Bronchial epithelial cell (primary cell): ENCODE data around the gene PRRC2B. TPM values are rescaled to one million over a fixed set of nuclear protein-coding genes. Genes with fewer than 3 reads are reported as not detected.

Experiments
- DNase-seq: peaks from one replicate; pipeline ENCODE4 v3.0.0-alpha.2; 2010; ENCODE audit warnings: low read depth
- FAIRE-seq: peaks from 2 replicates; lab custom pipeline; 2011; peaks lifted over from hg19 to GRCh38; lab: Jason Lieb, UNC
- H3K27me3 ChIP-seq: 2 replicates; pipeline ENCODE4 v1.5.1; 2011; ENCODE audit warnings: low read length; ENCODE audit not compliant: control insufficient read depth, insufficient read depth
- H3K36me3 ChIP-seq: 2 replicates; pipeline ENCODE4 v1.5.1; 2011; ENCODE audit warnings: low read length; ENCODE audit not compliant: control insufficient read depth, insufficient read depth
- H3K4me3 ChIP-seq: 2 replicates; pipeline ENCODE4 v1.5.1; 2011; ENCODE audit warnings: mild to moderate bottlenecking, low read depth, low read length, control low read depth
- total RNA-seq: library from RNA; depleted of rRNA; stranded (reverse); fragments of >200 nt; gene quantifications from 2 replicates; pipeline ENCODE4 v1.2.1, GENCODE V29; 2014
- TF ChIP-seq, protein P1 (sequence below): IDR thresholded peaks from 2 replicates; pipeline ENCODE4 v1.5.1; 2011; ENCODE audit warnings: mild to moderate bottlenecking, moderate library complexity, low read length, control low read depth, inconsistent platforms; ENCODE audit not compliant: insufficient read depth, severe bottlenecking

Gene PRRC2B
- total RNA-seq, 1 donor from 2014 or later = 20.0 TPM

DNA sequence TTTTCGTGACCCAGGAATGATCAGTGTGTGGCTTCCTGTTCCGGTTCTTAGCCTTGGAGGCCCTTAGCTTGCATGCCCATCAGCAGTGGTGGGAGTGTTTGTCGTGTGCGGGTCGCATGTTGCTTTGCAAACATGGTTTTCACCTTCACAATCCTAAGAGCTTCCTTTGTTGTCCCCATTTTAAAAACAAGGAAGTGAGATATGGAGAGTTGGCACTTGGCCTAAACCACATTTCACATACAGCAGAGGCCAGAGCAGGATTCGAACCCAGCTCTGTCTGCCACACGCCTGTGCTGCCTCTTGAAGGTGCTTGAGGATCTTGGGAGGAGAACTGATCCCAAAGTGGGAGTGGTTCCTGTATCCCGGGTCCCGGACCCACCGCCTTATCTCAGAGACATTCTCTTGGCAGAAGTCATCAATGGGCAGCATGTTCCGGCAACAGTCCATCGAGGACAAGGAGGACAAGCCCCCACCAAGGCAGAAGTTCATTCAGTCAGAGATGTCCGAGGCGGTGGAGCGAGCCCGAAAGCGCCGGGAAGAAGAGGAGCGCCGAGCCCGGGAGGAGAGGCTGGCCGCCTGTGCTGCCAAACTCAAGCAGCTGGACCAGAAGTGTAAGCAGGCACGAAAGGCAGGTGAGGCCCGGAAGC is 70.6 kb downstream of the PRRC2B start:
- FAIRE-seq = no peak
- Histone ChIP-seq H3K36me3 (peaks cover 31% of the 10 kb centered on the region), H3K4me3 (no peak overlapping the region), H3K27me3 (no peaks in the 10 kb centered on the region)
- TF ChIP-seq, protein P1, sequence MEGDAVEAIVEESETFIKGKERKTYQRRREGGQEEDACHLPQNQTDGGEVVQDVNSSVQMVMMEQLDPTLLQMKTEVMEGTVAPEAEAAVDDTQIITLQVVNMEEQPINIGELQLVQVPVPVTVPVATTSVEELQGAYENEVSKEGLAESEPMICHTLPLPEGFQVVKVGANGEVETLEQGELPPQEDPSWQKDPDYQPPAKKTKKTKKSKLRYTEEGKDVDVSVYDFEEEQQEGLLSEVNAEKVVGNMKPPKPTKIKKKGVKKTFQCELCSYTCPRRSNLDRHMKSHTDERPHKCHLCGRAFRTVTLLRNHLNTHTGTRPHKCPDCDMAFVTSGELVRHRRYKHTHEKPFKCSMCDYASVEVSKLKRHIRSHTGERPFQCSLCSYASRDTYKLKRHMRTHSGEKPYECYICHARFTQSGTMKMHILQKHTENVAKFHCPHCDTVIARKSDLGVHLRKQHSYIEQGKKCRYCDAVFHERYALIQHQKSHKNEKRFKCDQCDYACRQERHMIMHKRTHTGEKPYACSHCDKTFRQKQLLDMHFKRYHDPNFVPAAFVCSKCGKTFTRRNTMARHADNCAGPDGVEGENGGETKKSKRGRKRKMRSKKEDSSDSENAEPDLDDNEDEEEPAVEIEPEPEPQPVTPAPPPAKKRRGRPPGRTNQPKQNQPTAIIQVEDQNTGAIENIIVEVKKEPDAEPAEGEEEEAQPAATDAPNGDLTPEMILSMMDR = no peak
- DNase-seq = no peak

DNA sequence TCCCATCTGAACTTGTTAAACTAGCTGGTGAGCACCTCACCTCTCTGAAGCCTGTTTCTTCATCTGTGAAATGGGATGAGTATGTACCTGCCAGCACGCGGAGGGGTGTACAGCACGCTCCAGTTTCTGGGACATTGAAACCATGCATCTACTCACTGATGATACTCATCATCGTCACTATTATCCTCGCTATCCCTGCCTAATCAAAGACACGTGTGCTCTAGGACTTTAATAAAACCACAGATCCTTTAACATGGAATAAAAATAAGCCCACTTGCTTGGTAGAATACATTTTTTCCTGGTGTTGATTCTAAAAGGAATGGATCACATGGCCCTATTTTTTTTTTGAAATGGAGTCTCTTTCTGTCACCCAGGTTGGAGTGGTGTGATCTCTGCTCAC is 71.5 kb downstream of the PRRC2B start:
- DNase-seq (no peak), FAIRE-seq (no peak)
- Histone ChIP-seq H3K36me3 (peaks cover 35% of the 10 kb centered on the region), H3K4me3 (no peak overlapping the region), H3K27me3 (no peaks in the 10 kb centered on the region)
- TF ChIP-seq, protein P1 = no peak

DNA sequence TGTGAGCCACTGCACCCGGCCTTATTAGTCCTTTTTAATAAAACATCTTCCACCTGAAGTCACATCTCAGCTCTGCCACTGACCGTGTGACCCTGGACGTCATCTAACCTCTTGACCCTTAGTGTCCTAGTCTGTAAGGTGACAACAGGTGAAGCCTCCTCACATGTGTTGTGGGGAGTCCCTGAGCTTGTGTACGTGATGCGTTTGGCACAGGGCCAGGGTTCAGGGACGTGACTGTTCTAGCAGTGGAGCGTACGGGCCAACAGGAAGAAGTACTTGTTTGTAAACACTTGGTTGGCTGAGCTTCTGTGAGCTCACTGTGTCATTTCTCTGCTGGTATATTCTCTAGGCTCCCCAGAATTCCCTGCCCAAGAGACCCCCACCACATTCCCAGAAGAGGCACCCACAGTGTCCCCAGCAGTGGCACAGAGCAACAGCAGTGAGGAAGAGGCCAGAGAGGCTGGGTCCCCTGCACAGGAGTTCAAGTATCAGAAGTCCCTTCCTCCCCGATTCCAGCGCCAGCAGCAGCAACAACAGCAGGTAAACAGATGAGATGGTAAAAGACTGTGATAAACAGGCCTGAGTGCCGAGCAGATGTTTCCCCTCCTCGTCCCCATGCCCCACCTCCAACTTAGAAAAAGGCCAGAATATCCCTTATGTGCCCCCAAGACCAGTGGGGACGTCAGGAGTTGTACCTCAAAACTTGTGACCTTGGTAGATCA is 73.5 kb downstream of the PRRC2B start:
- Histone ChIP-seq H3K36me3 (peaks cover 36% of the 10 kb centered on the region), H3K4me3 (no peak overlapping the region), H3K27me3 (no peaks in the 10 kb centered on the region)
- DNase-seq = no peak
- TF ChIP-seq, protein P1 = no peak
- no peak for FAIRE-seq

DNA sequence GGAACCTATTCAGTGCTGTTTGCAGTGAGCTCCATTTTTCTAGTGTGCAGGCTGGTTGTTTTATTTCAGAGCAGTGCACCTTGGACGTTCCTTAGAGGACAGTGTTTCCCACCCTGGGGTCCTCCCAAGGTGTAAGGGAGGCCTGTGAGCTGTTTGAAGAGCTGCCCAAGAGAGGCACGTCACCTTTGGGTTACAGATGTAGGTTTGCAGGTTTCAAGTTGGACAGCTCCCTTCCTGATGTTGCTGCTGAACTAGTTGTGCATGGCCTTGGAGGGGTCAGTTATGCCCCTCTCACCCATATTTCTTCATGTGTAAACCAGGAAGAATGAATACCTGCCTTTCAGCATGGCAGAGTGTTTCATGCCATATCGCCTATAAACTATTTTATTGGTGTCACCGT is 74.1 kb downstream of the PRRC2B start:
- Histone ChIP-seq H3K36me3 (peaks cover 36% of the 10 kb centered on the region), H3K4me3 (no peak overlapping the region), H3K27me3 (no peaks in the 10 kb centered on the region)
- TF ChIP-seq, protein P1 = no peak
- FAIRE-seq (peak; percentile 23), DNase-seq (no peak)

DNA sequence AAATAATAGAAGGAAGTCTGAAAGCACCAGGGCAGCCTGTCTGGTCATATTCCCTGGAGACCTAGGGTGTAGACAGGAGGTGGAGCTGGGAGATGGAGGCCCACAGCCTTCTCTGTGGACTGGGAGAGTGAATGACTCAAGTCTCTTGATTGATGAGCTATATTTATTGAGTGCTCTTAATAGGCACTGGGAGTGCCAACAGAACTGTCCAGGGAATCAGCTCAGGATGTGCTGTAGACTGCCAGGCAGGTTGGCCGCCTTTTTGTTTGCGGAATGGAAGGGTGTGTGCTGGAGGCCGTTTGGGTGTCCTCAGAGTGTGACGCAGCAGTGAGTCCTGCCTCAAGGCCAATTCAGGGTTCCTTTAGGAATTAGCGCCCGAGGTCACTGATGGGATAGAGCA is 75.5 kb downstream of the PRRC2B start:
- peaks cover 35% of the 10 kb centered on the region for H3K36me3 ChIP-seq
- H3K4me3 ChIP-seq = no peak overlapping the region
- H3K27me3 ChIP-seq = no peaks in the 10 kb centered on the region
- FAIRE-seq = no peak
- TF ChIP-seq, protein P1 = no peak
- no peak for DNase-seq
